Keratinocyte (primary cell): ENCODE data around the gene DZIP1L.

Source experiments
- CTCF ChIP-seq, 3 experiments: IDR thresholded peaks in 1 of 3; conservative IDR thresholded peaks in 1 of 3; optimal IDR thresholded peaks in 1 of 3; 2 replicates in 2 of 3; 3 replicates in 1 of 3; pipeline versions ENCODE3 to v1.5.1; 2011; ENCODE audit warnings: low read length in 3 of 3, mild to moderate bottlenecking in 3 of 3, moderate library complexity in 2 of 3, control low read depth in 1 of 3, inconsistent platforms in 1 of 3; ENCODE audit not compliant: insufficient read depth in 2 of 3; ENCODE audit errors: extremely low read depth in 1 of 3
- EZH2 ChIP-seq: IDR thresholded peaks from one replicate; pipeline ENCODE4 v1.6.1; 2012; ENCODE audit warnings: inconsistent platforms, mild to moderate bottlenecking, low read length, moderate library complexity

- TF ChIP-seq CTCF (optimal IDR thresholded peaks at IDR 0.05 in 1 of 3, IDR thresholded peaks at IDR 0.05 in 1 of 3, conservative IDR thresholded peaks at IDR 0.05 in 1 of 3; ENCODE audit: extremely low read depth in 1 of 3, insufficient read depth in 2 of 3, low read length in 3 of 3) = no peak
- no peak for TF ChIP-seq EZH2
These were observed 10.3 kb upstream of the DZIP1L start for GRCh38 chr3:138125548-138126221.
